K562 (cell line): ENCODE measurements around the gene TMEM131L. TPM values are rescaled to one million over a fixed set of nuclear protein-coding genes. Genes with fewer than 3 reads are reported as not detected.

Experiments
- ATAC-seq: fragments of 200-7000 bp; cut with Tn5 transposase; 3 replicates; pipeline ENCODE4 v1.9.1; 2020; ENCODE audit warnings: moderate library complexity
- BruUV-seq: library from RNA; stranded (reverse); fragments of 400-500 nt; replicated peaks from 2 replicates; lab custom pipeline; 2021; lab: Mats Ljungman, UMichigan
- CTCF ChIA-PET: fragments of 300-600 bp; formaldehyde crosslinking; extraction: SDS; loops from one replicate; lab custom pipeline; 2021; ENCODE audit warnings: low intra/inter-chr PET ratio; lab: Yijun Ruan, JAX
- POLR2A ChIA-PET: fragments of 300-600, 350-650 bp; sonication (Branson Sonifier 250); formaldehyde crosslinking; extraction: SDS; loops from one replicate; lab custom pipeline; 2021; ENCODE audit warnings: antibody characterized with exemption, inconsistent platforms; lab: Yijun Ruan, JAX
- DNase-seq, 4 experiments: peaks; one replicate each; pipeline versions ENCODE4 v3.0.0 to v3.0.0-alpha.2; 2011 to 2018; ENCODE audit warnings: low spot score in 3 of 4, mixed read lengths in 3 of 4; ENCODE audit errors: extremely low read depth in 1 of 4
- FAIRE-seq: peaks from 2 replicates; lab custom pipeline; 2011; peaks lifted over from hg19 to GRCh38; lab: Jason Lieb, UNC
- H2AFZ ChIP-seq: 2 replicates; pipeline ENCODE4 v1.6.0; 2011; ENCODE audit warnings: low read depth, low read length, control low read depth, inconsistent platforms
- H3K27ac ChIP-seq: fragments of 200-600 bp; 3 replicates; pipeline ENCODE4 v1.8.0; 2011; ENCODE audit warnings: low read depth, mild to moderate bottlenecking, control low read depth, inconsistent platforms, low read length, moderate library complexity, mixed read lengths; ENCODE audit errors: extremely low read depth
- H3K27me3 ChIP-seq, 2 experiments: fragments of 300-600 bp in 1 of 2; 2 replicates in 1 of 2; 3 replicates in 1 of 2; pipeline versions ENCODE4 v1.6.0 to v1.8.0; 2011; ENCODE audit warnings: inconsistent platforms in 2 of 2, low read length in 2 of 2, mild to moderate bottlenecking in 1 of 2, mixed read lengths in 1 of 2, moderate library complexity in 1 of 2; ENCODE audit not compliant: control insufficient read depth in 2 of 2, insufficient read depth in 2 of 2
- H3K36me3 ChIP-seq: fragments of 300-600 bp; 3 replicates; pipeline ENCODE4 v1.8.0; 2011; ENCODE audit warnings: mild to moderate bottlenecking, low read length, inconsistent platforms; ENCODE audit not compliant: control insufficient read depth, insufficient read depth
- H3K4me1 ChIP-seq, 2 experiments: fragments of 200-600 bp in 1 of 2; replicated peaks in 1 of 2; 2 replicates in 1 of 2; 3 replicates in 1 of 2; pipeline versions ENCODE4 v1.5.1 to v1.8.0; 2011; ENCODE audit warnings: inconsistent platforms in 2 of 2, low read length in 2 of 2, mild to moderate bottlenecking in 1 of 2, mixed read lengths in 1 of 2, moderate library complexity in 1 of 2; ENCODE audit not compliant: control insufficient read depth in 2 of 2, insufficient read depth in 2 of 2
- H3K4me2 ChIP-seq: 2 replicates; pipeline ENCODE4 v1.6.1; 2011; ENCODE audit warnings: low read length, control low read depth, inconsistent platforms, mixed read lengths; ENCODE audit not compliant: insufficient read depth
- H3K4me3 ChIP-seq: fragments of 200-600 bp; sonication (generic), shearing (Covaris generic); 2 replicates; pipeline ENCODE4 v1.5.1; 2016; ENCODE audit warnings: control low read depth, inconsistent platforms
- H3K79me2 ChIP-seq: fragments of 200-600 bp; 3 replicates; pipeline ENCODE4 v1.8.0; 2011; ENCODE audit warnings: low read length, inconsistent platforms; ENCODE audit not compliant: control insufficient read depth, insufficient read depth
- H3K9ac ChIP-seq, 2 experiments: 2 replicates each; pipeline versions ENCODE4 v1.6.0 to v1.6.1; 2011; ENCODE audit warnings: low read depth in 2 of 2, low read length in 2 of 2, control low read depth in 1 of 2, inconsistent platforms in 1 of 2, mild to moderate bottlenecking in 1 of 2, mixed read lengths in 1 of 2; ENCODE audit not compliant: insufficient read depth in 1 of 2
- H3K9me1 ChIP-seq: one replicate; pipeline ENCODE4 v1.6.0; 2011; ENCODE audit warnings: inconsistent platforms, mild to moderate bottlenecking, low read length, moderate library complexity; ENCODE audit not compliant: control insufficient read depth, insufficient read depth
- H3K9me3 ChIP-seq: replicated peaks from 2 replicates; pipeline ENCODE4 v1.5.1; 2011; ENCODE audit warnings: low read depth, low read length, inconsistent platforms; ENCODE audit not compliant: control insufficient read depth, insufficient read depth
- H4K20me1 ChIP-seq: replicated peaks from 2 replicates; pipeline ENCODE4 v1.6.1; 2011; ENCODE audit warnings: low read length, inconsistent platforms, mixed read lengths; ENCODE audit not compliant: control insufficient read depth, insufficient read depth
- BCL6 ChIP-seq: fragments of 250-450 bp; sonication (Bioruptor Pico); IDR thresholded peaks from 2 replicates; pipeline ENCODE4 v1.4.0; 2020
- BCOR ChIP-seq: fragments of 450-650 bp; IDR thresholded peaks from 2 replicates; pipeline ENCODE4 v1.6.1; 2016
- CREM ChIP-seq: IDR thresholded peaks from 2 replicates; pipeline ENCODE4 v1.6.1; 2014; ENCODE audit warnings: antibody characterized with exemption, low read depth
- E4F1 ChIP-seq: fragments of 250-450 bp; sonication (Bioruptor Pico); IDR thresholded peaks from 2 replicates; pipeline ENCODE4 v1.5.0; 2021; ENCODE audit warnings: mild to moderate bottlenecking, borderline replicate concordance
- FOXO4 ChIP-seq: fragments of 450-650 bp; formaldehyde crosslinking; IDR thresholded peaks from 2 replicates; pipeline ENCODE4 v1.4.0; 2020; ENCODE audit warnings: mild to moderate bottlenecking, moderate library complexity
- HIVEP1 ChIP-seq: fragments of 250-450 bp; sonication (Bioruptor Pico); IDR thresholded peaks from 2 replicates; pipeline ENCODE4 v1.4.0; 2020; ENCODE audit warnings: mild to moderate bottlenecking
- IFI16 ChIP-seq: fragments of 250-450 bp; sonication (Bioruptor Pico); IDR thresholded peaks from 2 replicates; pipeline ENCODE4 v2.1.2; 2022; ENCODE audit warnings: mild to moderate bottlenecking, inconsistent platforms
- KLF16 ChIP-seq: IDR thresholded peaks from 2 replicates; pipeline ENCODE4 v1.6.1; 2016; ENCODE audit warnings: antibody characterized with exemption
- MAZ ChIP-seq, 2 experiments: fragments of 450-650 bp in 1 of 2; sonication (generic) in 1 of 2; formaldehyde crosslinking; IDR thresholded peaks in 1 of 2; conservative IDR thresholded peaks in 1 of 2; 2 replicates each; pipeline versions ENCODE4 v1.4.0 to v1.5.0; 2020; ENCODE audit warnings: mild to moderate bottlenecking in 1 of 2, missing genetic modification reagents in 1 of 2
- MTA2 ChIP-seq: fragments of 450-650 bp; IDR thresholded peaks from 2 replicates; pipeline ENCODE4 v1.6.1; 2016; ENCODE audit warnings: low read depth
- PKNOX1 ChIP-seq: fragments of 450-650 bp; IDR thresholded peaks from 2 replicates; pipeline ENCODE4 v1.6.1; 2016
- PURB ChIP-seq: sonication (generic); formaldehyde crosslinking; IDR thresholded peaks from 2 replicates; pipeline ENCODE4 v1.9.0; 2021; ENCODE audit warnings: low read depth, mild to moderate bottlenecking, missing genetic modification reagents
- RBM34 ChIP-seq: fragments of 200-400 bp; formaldehyde crosslinking; IDR thresholded peaks from 2 replicates; pipeline ENCODE4 v1.6.1; 2018; ENCODE audit warnings: low read length, borderline replicate concordance; ENCODE audit not compliant: insufficient read depth
- TBP ChIP-seq: optimal IDR thresholded peaks from 2 replicates; pipeline ENCODE3; 2011; ENCODE audit warnings: low read depth, low read length, improper control_type of control experiment
- TCF7L2 ChIP-seq: fragments of 150-350 bp; IDR thresholded peaks from 2 replicates; pipeline ENCODE4 v1.6.1; 2016; ENCODE audit warnings: low read depth, mild to moderate bottlenecking, low read length, moderate library complexity
- U2AF2 ChIP-seq: fragments of 200-400 bp; formaldehyde crosslinking; optimal IDR thresholded peaks from 2 replicates; pipeline ENCODE3; 2017; ENCODE audit warnings: low read depth, mild to moderate bottlenecking, low read length
- XRCC5 ChIP-seq: fragments of 200-400 bp; formaldehyde crosslinking; IDR thresholded peaks from 2 replicates; pipeline ENCODE4 v1.6.1; 2017; ENCODE audit warnings: low read depth, mild to moderate bottlenecking, low read length
- WGBS: fragments of 100-300 bp; shearing (Covaris generic); methylation state at CpG from one replicate; pipeline ENCODE4 v1.1.6; 2016; ENCODE audit warnings: low coverage, mixed read lengths; ENCODE audit not compliant: insufficient coverage; ENCODE audit errors: missing lambda C conversion rate; 5-methylcytosine and 5-hydroxymethylcytosine counted together
- in situ Hi-C: fragments of 300-500 bp; cut with MboI; formaldehyde crosslinking; loops from 4 replicates; pipeline ENCODE4 v1.15.0; 2018; ENCODE audit warnings: inconsistent platforms, mixed read lengths
- intact Hi-C: fragments of 100-400 bp; cut with micrococcal nuclease; formaldehyde crosslinking; loops from 2 replicates; pipeline ENCODE4 v1.14.2; 2022
- polyA plus RNA-seq, 8 experiments: library from polyadenylated mRNA; depleted of rRNA in 4 of 8; stranded (reverse) in 5 of 8; unstranded in 3 of 8; fragments of >200 nt; fragmentation: Nextera tagmentation in 2 of 8; fragmentation: Illumina TruSeq in 1 of 8; extraction: Ambion mirVana in 2 of 8; extraction: Trizol in 1 of 8; gene quantifications; 2 replicates each; pipeline versions ENCODE4 v1.2.1 to v1.2.3, GENCODE V29; 2011 to 2014; ENCODE audit warnings: inconsistent platforms in 1 of 8, missing spikeins in 1 of 8
- total RNA-seq, 7 experiments: library from RNA; depleted of rRNA in 6 of 7; stranded (reverse); fragments of >200 nt in 6 of 7; fragmentation: Illumina TruSeq in 2 of 7; extraction: Trizol in 2 of 7; gene quantifications; 2 replicates each; pipeline versions ENCODE4 v1.2.1 to v1.2.3, GENCODE V29; 2011 to 2021; ENCODE audit warnings: low replicate concordance in 1 of 7

The TMEM131L gene
- total and polyA plus RNA-seq, 9 of the 15 experiments (the other 6 are each of a cell fraction or from before 2014, with no cell fraction given): 1.2 to 20.8 (median 12.9) TPM

- Histone ChIP-seq H4K20me1 (0 out of 2 replicates have a peak, but pooled peaks cover 11% of the 10 kb centered on the region), H3K79me2 (peaks cover 70% of the 10 kb centered on the region), H3K27me3 (no peaks in the 10 kb centered on the region), H3K9ac (peak overlapping the region in 1 of 2 experiments; percentile 39; a peak in 1 of 4 replicates), H3K9me1 (no peaks in the 10 kb centered on the region), H3K4me2 (peak overlapping the region; percentile 63), H2AFZ (peak overlapping the region; percentile 12; the same call in 1 of the 2 replicates), H3K27ac (peak overlapping the region; percentile 38; the same call in 2 of the 3 replicates), H3K9me3 (no peaks in the 10 kb centered on the region), H3K4me3 (peak overlapping the region; percentile 7; the same call in 1 of the 2 replicates), H3K4me1 (peaks cover 7 to 34% of the 10 kb centered on the region in 2 experiments; a peak in 4 of 5 replicates), H3K36me3 (peaks cover 3% of the 10 kb centered on the region; the same call in 2 of the 3 replicates)
- ChIA-PET POLR2A (interaction anchor here (0.7 to 1.6 kb wide), 2 partner anchors 15 to 42 kb away, joined by 3 read pairs; no protein-coding TSS in a partner anchor), CTCF (no interaction called here)
- in situ Hi-C loops: no loop called here
- WGBS: 2% methylated on average over 6 of the region's 6 CpGs
- ATAC-seq (peak; percentile 95), FAIRE-seq (peak; percentile 97), DNase-seq (peak; percentile 83 to 90 (median 88))
- no TSS peak for BruUV-seq
- intact Hi-C loops: loop anchor here (2.0 kb wide), 1 partner anchor 36 kb away; no protein-coding TSS in a partner anchor
- TF ChIP-seq HIVEP1 (no peak), BCOR (peak; percentile 39; the same call in 1 of the 2 replicates), PKNOX1 (peak; percentile 24; the same call in 1 of the 2 replicates), XRCC5 (no peak), U2AF2 (no peak), MAZ (CRISPR knock-in tag; conservative IDR thresholded peaks at IDR 0.05 in 1 of 2, IDR thresholded peaks at IDR 0.05 in 1 of 2) (peak; percentile 40 to 83; a peak in 3 of 4 replicates), KLF16 (peak; percentile 92), MTA2 (peak; percentile 90), CREM (peak; percentile 60; the same call in 1 of the 2 replicates), BCL6 (no peak), RBM34 (no peak), TBP (no peak), FOXO4 (CRISPR knock-in tag) (no peak), E4F1 (CRISPR knock-in tag) (no peak), IFI16 (CRISPR knock-in tag) (no peak), PURB (CRISPR knock-in tag) (no peak), TCF7L2 (no peak)
Measured at GRCh38 chr4:153528705-153529485, 62.7 kb downstream of the TMEM131L start.
